HG03460 (cell line): Measurements from ENCODE around the gene TBX1.

Experiments used
- ATAC-seq: cut with Tn5 transposase; IDR thresholded peaks from one replicate; pipeline ENCODE4 v1.9.1; 2021; ENCODE audit not compliant: unreplicated experiment

The TBX1 gene

DNA sequence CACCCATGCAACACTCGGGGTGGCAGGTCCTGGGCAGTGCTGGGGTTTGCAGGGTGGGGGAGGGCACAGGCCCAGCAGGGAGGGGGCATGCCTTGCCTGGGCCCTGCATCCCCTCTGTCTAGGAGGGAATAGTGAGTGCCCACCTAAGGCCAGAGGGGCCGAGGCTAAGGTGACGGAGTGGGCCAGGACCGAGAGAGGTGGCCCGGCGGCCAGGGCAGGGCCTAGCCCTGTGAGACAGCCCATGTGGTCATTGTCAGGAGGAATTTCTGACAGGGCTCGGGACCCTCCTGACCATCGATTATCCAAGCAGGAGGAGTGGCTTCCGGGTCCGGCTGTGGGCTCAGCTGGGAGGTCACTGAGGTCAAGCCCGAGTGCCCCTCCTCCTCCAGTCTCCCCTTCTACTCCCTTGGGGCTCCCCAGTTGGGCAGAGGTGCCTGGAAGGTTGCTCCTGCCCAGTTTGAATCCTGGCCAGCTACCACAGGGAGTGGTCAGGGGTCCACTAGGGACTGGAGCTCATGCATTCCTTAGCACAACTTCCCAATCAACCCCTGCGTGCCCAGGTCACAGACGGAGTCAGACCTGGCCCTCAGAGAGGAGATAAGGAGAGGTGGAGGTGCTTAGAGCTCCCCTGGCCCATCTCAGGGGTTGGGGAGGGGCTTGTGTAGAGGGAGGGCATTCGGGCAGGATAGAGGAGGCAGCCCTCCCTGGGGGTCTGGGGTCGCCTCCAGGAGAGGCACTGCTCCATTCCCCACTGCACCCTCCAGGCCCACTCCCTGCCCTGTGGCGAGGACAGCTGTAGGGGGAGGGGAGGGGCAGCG, 22.5 kb upstream of the TBX1 start:
- no peak for ATAC-seq

DNA sequence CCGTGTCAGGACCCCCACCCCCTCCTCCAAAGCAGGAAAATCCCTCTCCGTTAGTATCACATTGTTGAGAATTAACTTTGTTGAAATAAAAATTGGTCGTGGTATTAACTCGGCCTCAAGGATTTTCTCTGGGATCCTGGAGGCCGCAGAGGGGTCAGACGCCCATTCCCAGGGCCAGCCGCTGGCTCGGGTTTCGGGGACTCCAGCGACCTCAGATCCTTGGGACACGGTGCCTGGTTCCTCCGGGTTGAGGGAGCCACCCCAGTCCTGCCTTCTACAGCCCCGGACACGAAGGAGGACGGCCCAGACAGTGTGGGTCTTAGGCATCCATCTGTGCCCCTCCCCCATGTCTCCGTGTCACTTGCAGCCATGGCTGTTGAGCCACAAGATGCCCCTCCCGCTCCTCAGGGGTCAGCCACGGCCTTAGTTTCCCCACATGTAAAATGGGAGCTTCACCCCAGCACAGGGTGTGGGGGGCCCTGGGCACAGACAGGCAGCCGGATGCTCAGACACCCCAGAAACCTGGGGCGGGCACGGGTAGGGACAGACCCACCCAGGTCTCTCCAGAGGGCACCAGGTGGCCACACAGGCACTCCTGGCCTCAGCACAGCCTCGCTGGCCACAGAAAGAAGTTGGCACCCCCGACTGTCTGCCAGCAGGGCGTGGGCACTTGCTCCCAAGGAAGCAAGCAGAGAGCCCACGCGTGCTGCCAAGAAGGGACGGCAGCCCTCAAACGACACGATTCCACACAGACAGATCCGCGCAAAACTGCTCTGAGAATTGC, 21.7 kb upstream of the TBX1 start:
- ATAC-seq, result no peak

DNA sequence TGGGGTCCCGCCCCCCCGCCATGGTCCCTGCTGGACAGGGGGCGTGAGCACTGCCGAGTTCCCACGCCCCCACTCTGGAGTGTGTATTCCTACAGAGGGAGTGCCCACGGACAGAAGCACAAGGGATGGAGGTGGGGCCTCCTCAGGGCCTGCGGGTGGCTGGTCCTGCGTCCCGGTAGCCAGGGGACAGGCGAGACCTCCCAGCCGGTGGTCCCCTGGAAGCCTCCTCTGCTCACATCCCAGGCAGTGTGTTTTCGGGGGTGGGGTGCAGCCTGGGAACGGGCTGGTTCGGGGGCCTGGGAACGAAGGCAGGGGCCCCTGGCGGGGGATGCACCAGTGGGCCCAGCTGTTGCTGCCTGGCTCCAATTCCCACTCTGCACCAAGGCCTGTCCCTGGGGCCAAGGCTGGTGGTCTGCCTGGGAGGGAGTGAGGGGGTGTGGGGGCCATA, 21.1 kb upstream of the TBX1 start:
- no peak for ATAC-seq

DNA sequence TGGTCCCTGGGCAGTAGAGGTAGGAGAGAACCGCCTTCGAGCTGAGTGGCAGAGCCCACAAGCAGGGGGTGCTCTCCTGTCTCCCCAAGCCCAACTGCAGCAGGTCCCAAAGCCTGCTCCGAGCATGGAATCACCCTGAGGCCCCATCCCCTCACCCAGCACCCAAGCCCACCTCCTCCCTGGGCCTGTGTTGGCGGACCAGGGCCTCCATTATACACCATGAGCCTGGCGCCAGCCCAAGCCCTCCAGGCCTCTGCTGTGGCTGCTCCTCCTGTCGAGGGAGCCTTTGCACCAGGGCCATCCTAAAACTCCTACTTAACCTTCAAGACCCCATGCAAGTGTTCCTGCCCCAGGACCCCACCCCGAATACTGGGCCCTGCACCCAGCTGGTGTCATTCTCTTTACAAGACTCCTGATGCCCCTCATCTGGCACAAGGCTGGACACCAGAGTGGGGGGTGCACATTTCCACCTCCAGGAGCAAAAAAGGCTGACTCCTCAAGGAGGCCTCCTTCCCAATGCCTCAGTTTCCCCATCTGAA, 20.6 kb upstream of the TBX1 start:
- no peak for ATAC-seq

DNA sequence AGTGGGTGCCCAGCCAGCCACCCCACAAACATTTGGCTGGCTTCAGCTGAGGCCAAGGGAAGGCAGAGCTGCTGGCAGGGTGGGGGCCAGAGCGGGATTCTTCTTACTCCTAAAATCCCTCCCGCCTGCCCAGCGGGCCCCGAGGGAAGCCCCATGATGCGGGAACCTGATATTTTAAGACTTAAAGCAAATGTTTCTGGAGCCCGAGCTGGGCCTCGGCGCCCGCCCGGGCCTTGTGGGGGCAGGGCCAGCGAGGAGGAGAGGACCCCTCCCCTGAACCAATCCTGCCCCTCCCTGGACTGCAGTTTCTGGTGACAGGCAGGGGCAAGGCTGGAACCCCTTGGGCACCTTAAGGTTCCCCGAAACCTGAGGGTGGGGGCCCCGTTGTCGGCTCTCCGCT, 20.0 kb upstream of the TBX1 start:
- ATAC-seq, result no peak

DNA sequence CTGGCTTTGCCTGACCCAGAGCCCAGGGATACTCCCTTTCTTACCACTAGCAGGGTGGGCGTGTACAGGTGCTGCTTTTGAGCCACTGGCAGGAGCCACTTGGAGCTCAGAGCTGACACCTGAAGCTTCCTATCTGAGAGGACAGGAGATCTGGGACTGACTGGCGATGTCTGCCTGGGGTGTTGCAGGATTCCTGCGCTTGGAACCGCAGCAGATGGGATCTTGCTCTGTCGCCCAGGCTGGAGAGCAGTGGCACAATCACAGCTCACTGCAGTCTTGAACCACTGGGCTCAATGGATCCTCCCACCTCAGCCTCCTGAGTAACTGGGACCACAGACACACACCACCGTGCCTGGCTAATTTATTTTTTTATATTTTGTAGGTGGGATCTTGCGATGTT, 19.5 kb upstream of the TBX1 start:
- no peak for ATAC-seq

DNA sequence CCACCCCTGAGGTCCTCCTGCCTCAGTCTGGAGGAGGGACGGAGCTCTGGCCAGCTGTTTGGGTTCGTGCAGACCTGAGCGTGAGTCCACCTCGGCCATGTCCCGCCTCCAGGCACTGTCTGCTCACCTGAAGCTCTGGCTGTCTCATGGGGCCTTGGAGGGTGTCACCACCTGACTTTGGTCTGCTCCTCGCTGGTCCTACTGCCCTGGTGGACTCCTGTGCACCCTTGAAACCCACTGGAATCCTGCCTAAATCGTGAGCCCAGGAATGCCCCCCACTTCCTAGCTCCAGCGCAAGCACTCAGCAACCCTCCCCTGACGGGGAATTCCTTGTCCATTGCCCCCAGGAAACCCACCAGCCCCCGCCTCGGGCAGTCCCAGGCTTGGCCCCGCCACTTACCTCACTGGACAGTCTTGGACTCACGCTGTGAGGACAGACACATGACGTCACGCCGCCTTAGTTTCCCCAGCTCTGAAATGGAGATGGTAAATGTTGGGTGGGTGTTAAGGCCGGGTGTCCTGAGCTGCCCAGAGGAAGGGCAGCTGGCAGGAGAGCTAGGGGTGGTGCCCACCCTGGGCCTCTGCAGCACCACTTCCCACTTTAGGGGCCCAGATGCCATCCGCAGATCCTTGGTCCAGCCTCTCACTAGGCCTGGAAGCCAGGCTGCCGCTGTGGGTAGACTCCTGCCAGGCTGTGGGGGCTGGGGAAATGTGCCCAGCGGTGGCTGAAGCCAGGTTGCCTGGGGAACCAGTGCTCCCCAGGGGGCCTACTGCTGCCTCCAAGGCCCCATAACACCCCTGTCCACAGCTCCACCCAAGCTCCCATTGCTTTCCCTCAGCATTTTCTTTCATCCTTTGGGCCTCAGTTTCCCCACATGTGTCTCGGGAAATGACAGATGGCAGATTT, 18.2 kb upstream of the TBX1 start:
- no peak for ATAC-seq

DNA sequence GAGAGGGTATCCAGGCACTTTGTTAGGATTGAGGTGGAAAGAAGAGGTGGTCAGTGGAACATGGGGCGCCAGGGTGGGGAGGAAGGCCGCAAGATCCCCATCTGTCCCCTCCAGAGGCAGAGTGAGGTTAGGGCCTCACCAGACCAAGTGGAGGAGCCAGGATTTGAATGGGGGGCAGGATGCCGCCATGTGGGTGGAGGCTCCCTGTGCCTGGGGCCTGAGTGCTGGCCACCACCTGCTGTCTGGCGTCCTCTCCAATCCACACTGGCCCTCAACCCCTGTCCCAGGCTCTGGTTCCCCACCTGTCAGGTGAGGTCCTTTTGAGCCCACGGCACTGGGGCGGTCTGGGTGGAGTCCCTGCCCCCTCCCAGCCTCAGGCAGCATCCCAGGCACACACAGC, 17.5 kb upstream of the TBX1 start:
- no peak for ATAC-seq

DNA sequence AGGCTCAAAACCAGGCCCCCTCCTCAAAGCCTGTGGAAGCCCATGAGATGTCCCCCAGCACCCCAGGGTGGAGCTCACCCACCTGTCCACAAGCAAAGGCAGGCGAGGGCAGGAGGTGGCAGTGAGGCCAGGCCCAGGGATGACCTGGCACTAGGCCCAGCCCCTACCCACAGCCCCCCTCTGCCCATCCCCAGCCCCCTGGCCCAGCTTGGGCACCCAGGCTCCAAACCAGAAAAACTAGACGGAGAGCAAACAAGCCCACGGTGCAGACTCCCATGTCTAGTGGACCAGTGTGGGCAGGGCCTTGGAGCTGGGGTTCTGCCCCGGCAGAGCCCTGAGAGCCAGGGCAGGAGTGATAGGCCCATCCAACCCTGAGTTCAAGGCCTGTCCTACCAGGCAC, 16.9 kb upstream of the TBX1 start:
- no peak for ATAC-seq

DNA sequence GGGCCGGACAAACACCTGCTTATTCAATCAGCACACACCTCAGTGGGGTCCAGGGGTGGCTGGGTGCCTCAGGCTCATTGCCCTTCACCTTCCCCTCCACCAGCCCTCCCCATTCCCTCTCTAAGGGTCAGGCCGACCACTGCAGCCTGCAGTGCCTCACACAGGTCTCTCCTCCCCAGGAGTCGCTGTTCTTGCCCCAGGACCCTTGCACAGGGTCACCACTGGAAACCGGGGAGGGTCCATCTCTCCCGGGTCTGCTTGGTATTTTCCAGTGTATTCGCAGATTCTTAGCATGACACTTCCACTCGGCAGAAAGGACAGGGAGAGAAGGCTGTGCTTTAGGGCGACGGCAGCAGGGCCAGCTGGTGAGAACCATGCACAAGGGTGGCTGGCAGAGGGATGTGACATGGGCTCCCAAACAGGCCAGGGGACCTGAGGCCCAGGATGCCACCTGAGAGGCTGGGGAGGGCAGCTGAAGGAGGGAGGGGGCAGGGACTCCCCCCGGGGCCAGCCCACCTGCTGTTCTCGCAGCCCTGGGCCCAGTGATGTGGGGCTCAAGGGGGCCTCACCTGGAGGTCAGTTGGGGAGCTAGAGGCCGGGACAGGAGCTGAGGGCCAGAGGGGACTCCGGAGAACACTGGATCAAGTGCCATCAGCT, 16.1 kb upstream of the TBX1 start:
- no peak for ATAC-seq

DNA sequence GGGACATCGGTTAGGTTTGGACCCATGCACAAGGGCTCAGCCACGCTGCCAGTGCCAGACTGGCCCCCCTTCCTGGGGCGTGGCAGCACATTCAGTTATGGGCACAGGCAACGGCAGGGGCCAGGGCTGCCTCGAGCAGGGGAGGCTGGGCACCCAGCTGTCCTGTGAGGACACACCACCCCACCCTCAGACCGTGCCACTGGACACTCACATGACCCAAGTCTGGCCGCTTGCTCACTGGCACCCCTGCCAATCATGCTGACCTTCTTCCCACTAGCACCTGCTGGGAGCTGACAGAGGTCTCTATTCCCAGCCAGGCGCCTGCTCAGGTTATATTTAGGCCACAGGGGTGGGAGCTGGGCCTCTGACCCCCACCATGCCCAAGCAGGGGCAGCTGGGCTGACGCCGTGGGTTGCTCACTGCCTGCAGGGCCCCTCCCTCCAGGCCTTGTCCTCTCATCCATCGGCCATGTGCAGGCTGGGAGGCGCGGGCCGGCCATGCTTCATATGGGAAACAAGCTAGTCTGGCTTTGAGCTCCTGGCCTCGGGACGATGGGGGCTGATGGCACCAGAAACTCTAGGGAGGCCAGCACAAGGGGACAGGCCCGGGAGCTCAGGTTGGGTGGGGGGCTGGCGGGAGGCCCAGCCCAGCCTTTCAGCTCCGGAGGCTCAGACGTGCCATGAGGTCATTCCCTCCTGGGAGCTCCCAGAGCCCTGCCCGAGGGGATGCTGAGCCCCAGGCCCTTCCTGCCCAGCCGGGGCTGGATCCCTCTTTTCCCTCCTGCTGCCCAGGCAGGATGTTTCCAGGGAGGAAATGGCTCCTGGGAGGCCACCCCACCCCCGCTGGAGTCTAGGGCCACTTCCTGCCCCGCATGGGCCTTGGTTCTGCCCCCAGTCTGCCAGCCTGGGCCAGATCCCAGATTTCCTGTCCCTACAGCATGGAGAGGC, 15.2 kb upstream of the TBX1 start:
- ATAC-seq, result no peak

DNA sequence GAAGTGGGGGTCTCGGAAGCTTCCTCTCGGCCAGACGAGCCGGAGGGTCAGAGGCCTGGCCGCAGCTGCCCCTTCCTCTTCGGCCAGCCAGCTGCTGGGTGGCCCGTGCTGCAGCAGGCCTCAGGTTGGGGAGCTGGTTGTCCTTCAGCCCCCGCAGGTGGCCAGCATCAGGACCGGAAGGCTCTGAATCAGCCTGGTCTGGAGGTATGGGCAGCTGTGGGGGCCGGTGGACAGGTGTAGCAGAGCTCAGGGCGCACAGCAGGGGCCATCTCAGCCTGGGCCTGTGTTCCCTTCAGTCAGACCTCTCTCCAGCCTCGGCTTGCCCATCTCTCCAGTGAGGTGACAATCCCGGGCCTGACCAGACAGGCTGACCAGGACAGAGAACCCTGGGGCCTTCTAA, 13.9 kb upstream of the TBX1 start:
- no peak for ATAC-seq

DNA sequence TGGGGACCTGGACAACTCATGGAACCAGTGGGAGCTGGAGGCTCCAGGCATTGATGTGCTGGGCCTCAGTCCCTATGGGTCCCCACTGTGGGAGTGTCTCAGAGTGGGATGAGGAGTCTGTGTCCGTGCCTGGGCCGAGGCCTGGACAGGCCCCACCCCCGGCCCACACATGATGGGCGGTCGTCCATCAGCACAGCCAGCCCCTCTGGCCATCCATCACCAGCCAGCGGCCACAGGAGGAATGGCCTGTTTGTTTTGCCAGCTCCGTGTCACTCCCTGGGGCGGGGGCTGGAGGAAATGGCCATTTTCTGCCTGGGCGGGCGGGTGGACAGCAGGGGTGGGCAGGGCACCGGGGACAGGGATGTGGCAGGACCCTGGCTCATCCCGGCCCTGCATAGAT, 13.0 kb upstream of the TBX1 start:
- ATAC-seq, result no peak

DNA sequence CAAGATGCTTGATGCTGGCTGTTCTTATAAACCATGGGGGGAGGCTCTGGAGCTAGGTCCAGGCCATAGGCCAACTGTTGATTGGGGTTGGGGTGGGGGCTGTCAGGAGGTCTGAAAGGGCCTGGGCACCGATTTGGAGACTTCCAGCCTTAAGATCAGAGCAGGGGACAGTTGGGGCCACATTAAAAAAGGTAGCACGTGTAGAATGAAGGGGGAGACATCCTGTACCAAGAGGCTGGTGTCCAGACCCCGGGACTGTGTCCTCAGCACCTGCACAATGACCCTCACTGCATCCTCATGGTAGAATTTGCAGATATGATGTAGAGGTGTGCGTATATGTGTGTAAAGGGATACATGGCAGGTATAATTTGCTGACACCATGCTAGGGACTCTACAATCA, 12.4 kb upstream of the TBX1 start:
- no peak for ATAC-seq

DNA sequence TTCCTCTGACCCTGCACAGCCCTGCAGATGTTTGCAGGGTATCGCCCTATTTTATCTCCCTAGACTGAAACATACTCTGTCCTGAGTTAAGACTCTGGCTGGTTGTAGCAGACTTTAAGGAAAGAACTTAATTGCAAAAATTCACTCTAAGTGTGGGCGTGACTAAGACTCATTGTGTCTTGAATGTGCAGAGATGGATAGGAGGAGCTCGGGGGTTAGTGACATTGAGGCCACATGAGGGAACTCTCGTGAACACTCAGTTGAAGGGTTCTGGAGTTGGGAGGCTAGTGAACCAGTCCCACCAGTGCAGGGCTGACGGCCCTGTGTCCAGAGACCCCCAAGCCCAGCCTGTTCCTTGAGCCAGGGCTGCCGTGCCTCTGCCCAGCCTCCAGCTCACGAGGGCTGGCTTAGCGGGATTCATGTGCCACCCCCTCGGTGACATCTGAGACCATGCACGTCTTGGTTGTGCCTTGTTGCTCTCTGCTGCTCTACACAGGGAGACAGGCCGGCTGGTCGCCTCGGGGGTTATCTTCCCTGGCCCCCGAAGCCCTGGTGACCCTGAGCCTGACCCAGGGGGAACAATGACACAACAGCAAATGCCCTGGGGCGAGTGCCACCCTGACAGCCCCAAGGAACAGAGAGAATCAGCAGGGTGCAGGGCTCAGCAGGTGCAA, 11.4 kb upstream of the TBX1 start:
- ATAC-seq, result no peak

DNA sequence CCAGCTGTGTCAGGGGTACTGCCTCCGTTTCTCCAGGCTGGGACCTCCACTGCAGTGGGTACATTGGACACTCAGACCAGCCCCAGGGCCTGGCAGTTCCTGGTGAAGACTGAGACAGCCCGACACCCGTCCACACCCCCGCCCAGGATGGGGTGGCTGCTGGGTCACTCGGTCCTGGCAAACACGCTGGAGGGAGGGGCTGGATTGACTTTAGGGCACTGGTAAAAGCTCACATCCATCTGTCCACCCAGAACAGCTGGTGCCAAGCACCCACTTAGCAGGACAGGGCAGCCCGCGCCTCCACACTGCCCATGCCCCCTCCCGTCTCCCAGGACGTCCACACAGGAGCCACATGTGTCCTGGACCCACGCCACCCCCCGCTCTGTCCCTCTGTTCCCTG, 10.7 kb upstream of the TBX1 start:
- no peak for ATAC-seq

DNA sequence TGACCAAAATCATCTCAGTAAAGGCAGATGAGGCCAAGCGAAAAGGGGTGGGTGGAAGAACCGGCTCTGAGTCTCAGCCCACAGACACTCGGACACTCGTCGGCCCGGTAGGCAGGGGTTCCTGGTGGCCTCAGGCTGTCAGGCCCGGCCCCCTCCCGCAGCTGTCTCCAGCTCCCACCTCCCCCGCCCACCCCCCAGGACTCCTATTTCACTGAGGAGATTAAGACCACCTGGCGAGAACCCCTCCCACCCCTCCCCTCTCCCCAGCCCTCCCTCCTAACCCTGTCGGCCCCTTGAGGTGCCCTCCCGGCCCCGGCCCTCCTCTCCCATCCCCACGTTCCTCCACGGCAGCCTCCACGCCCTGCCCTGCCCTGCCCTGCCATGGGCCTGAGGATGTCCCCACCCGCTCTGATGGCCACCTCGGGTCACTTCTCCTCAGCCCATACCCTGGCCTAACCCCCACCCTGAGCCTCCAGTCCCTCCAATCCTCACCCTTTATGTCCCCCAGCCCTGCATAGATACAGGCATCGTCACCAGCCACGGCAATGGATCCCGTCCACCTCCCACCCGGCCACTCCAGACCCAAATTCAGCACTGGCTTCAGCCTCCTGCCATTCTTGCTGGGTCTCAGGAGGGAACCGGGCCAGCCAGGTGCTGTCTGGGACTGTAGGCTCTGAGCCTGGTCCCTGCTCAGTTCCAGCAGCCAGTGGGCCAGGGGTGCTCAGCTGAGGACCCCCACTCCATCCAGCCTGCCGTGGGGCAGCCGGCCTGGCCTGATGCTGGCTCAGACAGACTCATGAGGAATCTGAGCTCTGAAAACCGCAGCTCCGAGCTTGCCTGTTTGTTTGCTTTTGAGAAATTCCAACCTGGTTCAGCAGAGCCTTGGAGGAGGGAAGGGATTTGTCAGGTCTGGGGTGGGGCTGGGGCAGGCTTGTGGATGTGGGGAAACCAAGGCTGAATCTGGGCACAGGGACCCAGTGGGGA, 9.8 kb upstream of the TBX1 start:
- no peak for ATAC-seq
